Cardiac muscle cell (in vitro differentiated cells and primary cell): ENCODE measurements around the gene SYT1. TPM values are rescaled to one million over a fixed set of nuclear protein-coding genes. Genes with fewer than 3 reads are reported as not detected.

Experiments
- DNase-seq, 2 donors: peaks; one replicate each; pipeline versions ENCODE4 v3.0.0 to v3.0.0-alpha.2; 2010 to 2017; ENCODE audit warnings: low read depth in 1 of 2, low spot score in 1 of 2
- H3K27ac ChIP-seq: fragments of 200-600 bp; sonication (generic); 2 replicates; pipeline ENCODE4 v1.5.1; 2016
- H3K27me3 ChIP-seq: fragments of 200-600 bp; sonication (generic); 2 replicates; pipeline ENCODE4 v1.6.0; 2016; ENCODE audit warnings: control low read depth
- H3K36me3 ChIP-seq: fragments of 200-600 bp; sonication (generic); 2 replicates; pipeline ENCODE4 v1.5.1; 2016; ENCODE audit warnings: control low read depth
- H3K4me1 ChIP-seq: fragments of 200-600 bp; sonication (generic); 2 replicates; pipeline ENCODE4 v1.8.1; 2017; ENCODE audit warnings: low read depth, mild to moderate bottlenecking, mixed run types
- H3K4me3 ChIP-seq: fragments of 200-600 bp; sonication (generic); 2 replicates; pipeline ENCODE4 v1.5.1; 2016; ENCODE audit warnings: mild to moderate bottlenecking
- H3K9me3 ChIP-seq: fragments of 200-600 bp; sonication (generic); 2 replicates; pipeline ENCODE4 v1.5.1; 2017; ENCODE audit warnings: low read depth, mild to moderate bottlenecking, control low read depth
- polyA plus RNA-seq: library from polyadenylated mRNA; unstranded; fragments of >200 nt; fragmentation: Nextera tagmentation; extraction: Ambion mirVana; gene quantifications from 2 replicates; pipeline ENCODE4 v1.2.1, GENCODE V29; 2016
- total RNA-seq: library from RNA; depleted of rRNA; stranded (reverse); fragments of >200 nt; gene quantifications from 2 replicates; pipeline ENCODE4 v1.2.3, GENCODE V29; 2016
- TF ChIP-seq, protein P1 (sequence below): IDR thresholded peaks from 2 replicates; pipeline ENCODE4 v1.5.1; 2012; ENCODE audit warnings: low read depth, mild to moderate bottlenecking, low read length

The SYT1 gene
- total and polyA plus RNA-seq, 2 experiments from 2014 or later, result 0.50 to 0.66 TPM

DNA sequence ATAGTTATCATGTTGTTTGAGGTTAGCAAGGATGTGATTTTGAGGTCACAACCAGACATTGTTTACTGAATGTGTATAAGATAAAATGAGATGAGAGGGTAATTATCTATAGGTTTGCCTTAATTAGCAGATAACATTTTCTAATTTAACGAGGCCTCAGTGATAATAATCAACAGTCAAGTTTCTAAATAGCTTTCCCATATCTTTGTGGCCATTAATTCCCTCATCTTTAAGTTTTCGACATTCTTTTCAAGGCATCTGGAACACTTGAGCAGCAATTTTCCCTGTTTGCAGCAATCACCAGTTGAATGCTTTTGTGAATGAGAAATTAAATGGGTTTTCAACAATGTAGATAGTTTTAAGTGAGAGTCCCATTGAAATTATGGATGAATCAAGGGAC lies 304.1 kb downstream of the SYT1 start:
- no peaks in the 10 kb centered on the region for H3K27me3 ChIP-seq
- H3K9me3 ChIP-seq, result no peaks in the 10 kb centered on the region
- H3K27ac ChIP-seq, result no peak overlapping the region
- TF ChIP-seq, protein P1, sequence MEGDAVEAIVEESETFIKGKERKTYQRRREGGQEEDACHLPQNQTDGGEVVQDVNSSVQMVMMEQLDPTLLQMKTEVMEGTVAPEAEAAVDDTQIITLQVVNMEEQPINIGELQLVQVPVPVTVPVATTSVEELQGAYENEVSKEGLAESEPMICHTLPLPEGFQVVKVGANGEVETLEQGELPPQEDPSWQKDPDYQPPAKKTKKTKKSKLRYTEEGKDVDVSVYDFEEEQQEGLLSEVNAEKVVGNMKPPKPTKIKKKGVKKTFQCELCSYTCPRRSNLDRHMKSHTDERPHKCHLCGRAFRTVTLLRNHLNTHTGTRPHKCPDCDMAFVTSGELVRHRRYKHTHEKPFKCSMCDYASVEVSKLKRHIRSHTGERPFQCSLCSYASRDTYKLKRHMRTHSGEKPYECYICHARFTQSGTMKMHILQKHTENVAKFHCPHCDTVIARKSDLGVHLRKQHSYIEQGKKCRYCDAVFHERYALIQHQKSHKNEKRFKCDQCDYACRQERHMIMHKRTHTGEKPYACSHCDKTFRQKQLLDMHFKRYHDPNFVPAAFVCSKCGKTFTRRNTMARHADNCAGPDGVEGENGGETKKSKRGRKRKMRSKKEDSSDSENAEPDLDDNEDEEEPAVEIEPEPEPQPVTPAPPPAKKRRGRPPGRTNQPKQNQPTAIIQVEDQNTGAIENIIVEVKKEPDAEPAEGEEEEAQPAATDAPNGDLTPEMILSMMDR, result no peak
- DNase-seq, result no peak
- H3K4me3 ChIP-seq, result no peak overlapping the region
- no peaks in the 10 kb centered on the region for H3K36me3 ChIP-seq
- no peaks in the 10 kb centered on the region for H3K4me1 ChIP-seq

DNA sequence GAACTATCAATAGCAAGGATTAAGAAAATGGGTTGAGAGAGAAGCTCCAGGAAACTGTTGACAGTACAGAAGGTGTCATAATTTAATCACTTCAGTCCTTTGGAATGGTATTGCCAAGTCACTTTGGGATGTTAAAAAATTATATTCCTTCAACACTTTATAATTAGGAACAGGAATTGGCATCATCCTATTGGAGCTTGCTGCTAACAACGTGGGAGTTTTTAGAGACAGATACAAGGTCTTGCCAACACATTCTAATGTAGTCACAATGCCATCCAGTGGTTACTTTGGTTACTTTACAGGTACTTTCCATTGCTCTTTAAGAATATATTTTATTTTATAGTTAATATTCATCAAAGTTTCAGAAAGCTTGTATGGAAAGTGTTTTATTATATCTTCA lies 310.1 kb downstream of the SYT1 start:
- peak; percentile 33 to 73 for DNase-seq
- H3K9me3 ChIP-seq, result no peaks in the 10 kb centered on the region
- TF ChIP-seq, protein P1, result peak; percentile 31
- no peaks in the 10 kb centered on the region for H3K4me1 ChIP-seq
- H3K4me3 ChIP-seq, result no peak overlapping the region
- H3K36me3 ChIP-seq, result no peaks in the 10 kb centered on the region
- H3K27ac ChIP-seq, result no peak overlapping the region
- H3K27me3 ChIP-seq, result no peaks in the 10 kb centered on the region

DNA sequence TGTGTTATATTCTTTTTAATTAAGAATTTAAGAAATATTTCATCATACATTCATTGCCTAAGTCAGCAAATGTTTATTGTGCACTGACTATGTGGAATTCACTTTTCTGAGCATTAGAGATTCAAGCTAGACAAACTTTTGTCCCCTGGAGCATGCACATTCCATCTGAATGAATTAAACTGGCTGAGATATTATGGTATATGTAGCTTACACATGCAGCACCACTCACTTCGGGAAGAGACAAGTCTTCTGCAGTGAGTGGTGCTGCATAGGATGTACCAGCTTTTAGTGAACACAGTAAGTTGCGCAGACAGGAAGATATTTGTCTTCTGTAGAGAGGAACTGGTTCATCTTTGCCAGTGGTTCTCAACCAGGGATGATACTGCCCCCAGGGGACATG lies 318.4 kb downstream of the SYT1 start:
- no peaks in the 10 kb centered on the region for H3K9me3 ChIP-seq
- peaks cover 7% of the 10 kb centered on the region for H3K4me1 ChIP-seq
- TF ChIP-seq, protein P1, result no peak
- no peak for DNase-seq
- no peaks in the 10 kb centered on the region for H3K27me3 ChIP-seq
- H3K4me3 ChIP-seq, result no peak overlapping the region
- H3K27ac ChIP-seq, result no peak overlapping the region
- no peaks in the 10 kb centered on the region for H3K36me3 ChIP-seq

DNA sequence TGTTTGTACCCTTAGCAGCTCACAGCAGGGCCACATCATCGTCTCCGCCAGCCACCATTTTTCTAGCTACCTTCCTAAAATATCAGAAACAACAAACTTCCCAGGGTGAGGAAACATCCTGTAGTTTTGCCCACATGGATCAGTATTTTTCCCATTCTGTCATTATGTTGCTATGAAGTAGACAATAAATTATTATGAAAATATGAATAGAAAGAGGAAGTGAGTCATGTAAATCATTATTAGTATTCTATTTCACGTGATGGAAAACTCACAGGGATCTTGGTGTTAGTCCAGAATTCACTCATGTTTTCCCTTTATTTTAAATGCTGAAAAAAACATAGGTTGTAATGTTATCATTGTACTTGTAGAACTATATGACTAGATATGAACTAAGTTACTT lies 319.4 kb downstream of the SYT1 start:
- H3K4me1 ChIP-seq, result peaks cover 7% of the 10 kb centered on the region
- no peaks in the 10 kb centered on the region for H3K36me3 ChIP-seq
- H3K27me3 ChIP-seq, result no peaks in the 10 kb centered on the region
- TF ChIP-seq, protein P1, result no peak
- no peak overlapping the region for H3K27ac ChIP-seq
- H3K4me3 ChIP-seq, result no peak overlapping the region
- no peak for DNase-seq
- no peaks in the 10 kb centered on the region for H3K9me3 ChIP-seq

DNA sequence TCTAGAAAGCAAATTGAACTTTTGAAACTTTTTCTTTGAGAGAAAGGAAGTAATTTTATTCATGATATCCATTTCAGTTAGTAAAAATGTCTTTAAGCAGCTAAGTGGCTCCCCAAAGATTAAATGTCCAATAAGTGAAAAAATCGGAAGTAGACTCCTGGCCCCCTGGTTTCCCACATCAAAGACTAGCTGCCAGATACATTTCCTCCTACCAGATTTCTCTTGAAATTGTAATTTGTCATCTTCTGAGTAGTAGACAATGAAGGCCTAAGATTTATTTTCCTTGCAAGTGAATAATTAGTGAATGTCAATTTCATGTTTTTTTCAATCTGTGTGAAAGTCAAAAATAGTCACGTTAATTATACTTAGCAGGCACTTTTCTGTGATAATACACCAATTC lies 321.9 kb downstream of the SYT1 start:
- DNase-seq, result no peak

More for the DNA sequence above, 321.9 kb downstream of the SYT1 start:
- Histone ChIP-seq H3K27ac (no peak overlapping the region), H3K4me3 (no peak overlapping the region), H3K9me3 (no peaks in the 10 kb centered on the region), H3K36me3 (no peaks in the 10 kb centered on the region), H3K4me1 (peaks cover 7% of the 10 kb centered on the region), H3K27me3 (no peaks in the 10 kb centered on the region)
- TF ChIP-seq, protein P1, result no peak
